HEK293 (cell line): ENCODE results near the gene SLC17A3.

Source experiments
- REST ChIP-seq: fragments of 450-650 bp; formaldehyde crosslinking; IDR thresholded peaks from 2 replicates; pipeline ENCODE4 v1.5.1; 2016; ENCODE audit warnings: missing biosample characterization, missing genetic modification characterization
- ZNF48 ChIP-seq: fragments of 450-650 bp; formaldehyde crosslinking; IDR thresholded peaks from 2 replicates; pipeline ENCODE4 v1.5.1; 2016; ENCODE audit warnings: missing biosample characterization, missing genetic modification characterization
- ZNF544 ChIP-seq: fragments of 450-650 bp; formaldehyde crosslinking; IDR thresholded peaks from 2 replicates; pipeline ENCODE4 v1.5.0; 2017; ENCODE audit warnings: missing biosample characterization, missing genetic modification characterization
- ZNF580 ChIP-seq: fragments of 450-650 bp; formaldehyde crosslinking; IDR thresholded peaks from 2 replicates; pipeline ENCODE4 v1.5.1; 2016; ENCODE audit warnings: missing biosample characterization, missing genetic modification characterization
- TF ChIP-seq, protein P1 (sequence below): fragments of 450-650 bp; formaldehyde crosslinking; IDR thresholded peaks from 2 replicates; pipeline ENCODE4 v1.5.1; 2016; ENCODE audit warnings: missing biosample characterization, missing genetic modification characterization

DNA sequence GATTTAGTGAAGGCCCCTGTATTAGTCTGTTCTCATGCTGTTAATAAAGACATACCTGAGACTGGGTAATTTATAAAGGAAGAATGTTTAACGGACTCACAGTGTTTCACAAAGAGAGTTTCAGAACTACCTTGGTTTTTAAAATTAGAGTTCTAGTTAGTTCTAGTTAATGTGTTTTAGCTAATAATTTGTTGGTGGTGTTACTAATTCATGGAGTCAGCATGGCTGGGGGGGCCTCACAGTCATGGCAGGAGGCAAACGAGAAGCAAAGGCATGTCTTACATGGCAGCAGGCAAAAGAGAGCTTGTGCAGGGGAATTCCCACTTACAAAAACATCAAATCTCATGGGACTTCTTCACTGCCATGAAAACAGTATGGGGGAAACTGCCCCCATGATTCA, 12.0 kb upstream of the SLC17A3 start:
- TF ChIP-seq, protein P1, sequence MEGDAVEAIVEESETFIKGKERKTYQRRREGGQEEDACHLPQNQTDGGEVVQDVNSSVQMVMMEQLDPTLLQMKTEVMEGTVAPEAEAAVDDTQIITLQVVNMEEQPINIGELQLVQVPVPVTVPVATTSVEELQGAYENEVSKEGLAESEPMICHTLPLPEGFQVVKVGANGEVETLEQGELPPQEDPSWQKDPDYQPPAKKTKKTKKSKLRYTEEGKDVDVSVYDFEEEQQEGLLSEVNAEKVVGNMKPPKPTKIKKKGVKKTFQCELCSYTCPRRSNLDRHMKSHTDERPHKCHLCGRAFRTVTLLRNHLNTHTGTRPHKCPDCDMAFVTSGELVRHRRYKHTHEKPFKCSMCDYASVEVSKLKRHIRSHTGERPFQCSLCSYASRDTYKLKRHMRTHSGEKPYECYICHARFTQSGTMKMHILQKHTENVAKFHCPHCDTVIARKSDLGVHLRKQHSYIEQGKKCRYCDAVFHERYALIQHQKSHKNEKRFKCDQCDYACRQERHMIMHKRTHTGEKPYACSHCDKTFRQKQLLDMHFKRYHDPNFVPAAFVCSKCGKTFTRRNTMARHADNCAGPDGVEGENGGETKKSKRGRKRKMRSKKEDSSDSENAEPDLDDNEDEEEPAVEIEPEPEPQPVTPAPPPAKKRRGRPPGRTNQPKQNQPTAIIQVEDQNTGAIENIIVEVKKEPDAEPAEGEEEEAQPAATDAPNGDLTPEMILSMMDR: no peak
- no peak for TF ChIP-seq ZNF580 (tag by site-specific recombination)
- TF ChIP-seq ZNF544: no peak
- no peak for TF ChIP-seq ZNF48 (tag by site-specific recombination)
- TF ChIP-seq REST (tag by site-specific recombination): no peak
